Measurements from ENCODE around the gene ACAD10.

DNA sequence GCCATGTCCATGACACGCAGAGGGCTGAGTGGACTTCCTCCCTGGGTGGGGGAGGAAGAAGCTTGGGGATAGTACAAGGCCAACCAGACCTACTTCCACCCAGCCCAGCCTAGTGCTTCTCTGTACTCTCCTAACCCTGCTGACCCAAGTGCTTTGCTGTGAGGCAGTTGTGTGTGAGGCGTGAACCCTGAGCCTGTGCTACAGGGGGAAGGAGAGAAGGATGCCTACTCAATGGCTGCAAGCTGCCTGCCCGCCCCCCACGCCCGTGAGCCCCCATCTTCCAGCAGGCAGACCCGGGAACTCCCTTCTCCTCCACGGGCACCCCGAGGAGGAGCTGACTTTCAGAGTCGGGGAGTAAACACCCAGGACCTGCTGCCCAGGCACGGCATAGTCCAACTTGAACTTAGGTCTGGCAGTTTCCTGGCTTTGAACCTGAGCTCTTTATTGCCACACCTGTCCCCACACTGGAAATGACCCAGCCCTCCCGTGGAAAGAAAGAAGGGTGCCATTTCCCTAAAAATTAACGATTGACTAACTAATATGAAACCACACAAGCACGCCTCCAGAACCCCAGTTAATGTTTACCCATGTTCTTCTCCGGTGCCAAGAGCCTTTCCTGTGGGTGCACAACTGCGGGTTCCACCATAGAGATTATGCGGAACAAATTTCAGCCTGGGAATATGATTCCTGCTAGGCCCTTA is 91.6 kb downstream of the ACAD10 start:
- TF ChIP-seq POLR2AphosphoS5 (IDR thresholded peaks at IDR 0.05; ENCODE audit: borderline replicate concordance, low read depth, low read length) (no peak), EZH2 (IDR thresholded peaks at IDR 0.05) (no peak), FOXP2 (optimal IDR thresholded peaks at IDR 0.05; ENCODE audit: control extremely low read depth, extremely low read length, insufficient read depth) (no peak)

Measured in SK-N-MC (cell line).